K562 (cell line): ENCODE data around the gene DAB1. TPM values are rescaled to one million over a fixed set of nuclear protein-coding genes. Genes with fewer than 3 reads are reported as not detected.

Experiments
- ATAC-seq: fragments of 200-7000 bp; cut with Tn5 transposase; 3 replicates; pipeline ENCODE4 v1.9.1; 2020; ENCODE audit warnings: moderate library complexity
- BruUV-seq: library from RNA; stranded (reverse); fragments of 400-500 nt; replicated peaks from 2 replicates; lab custom pipeline; 2021; lab: Mats Ljungman, UMichigan
- CTCF ChIA-PET: fragments of 300-600 bp; formaldehyde crosslinking; extraction: SDS; loops from one replicate; lab custom pipeline; 2021; ENCODE audit warnings: low intra/inter-chr PET ratio; lab: Yijun Ruan, JAX
- POLR2A ChIA-PET: fragments of 300-600, 350-650 bp; sonication (Branson Sonifier 250); formaldehyde crosslinking; extraction: SDS; loops from one replicate; lab custom pipeline; 2021; ENCODE audit warnings: antibody characterized with exemption, inconsistent platforms; lab: Yijun Ruan, JAX
- DNase-seq, 4 experiments: peaks; one replicate each; pipeline versions ENCODE4 v3.0.0 to v3.0.0-alpha.2; 2011 to 2018; ENCODE audit warnings: low spot score in 3 of 4, mixed read lengths in 3 of 4; ENCODE audit errors: extremely low read depth in 1 of 4
- FAIRE-seq: peaks from 2 replicates; lab custom pipeline; 2011; peaks lifted over from hg19 to GRCh38; lab: Jason Lieb, UNC
- H2AFZ ChIP-seq: 2 replicates; pipeline ENCODE4 v1.6.0; 2011; ENCODE audit warnings: low read depth, low read length, control low read depth, inconsistent platforms
- H3K27ac ChIP-seq: fragments of 200-600 bp; 3 replicates; pipeline ENCODE4 v1.8.0; 2011; ENCODE audit warnings: low read depth, mild to moderate bottlenecking, control low read depth, inconsistent platforms, low read length, moderate library complexity, mixed read lengths; ENCODE audit errors: extremely low read depth
- H3K27me3 ChIP-seq, 2 experiments: fragments of 300-600 bp in 1 of 2; 2 replicates in 1 of 2; 3 replicates in 1 of 2; pipeline versions ENCODE4 v1.6.0 to v1.8.0; 2011; ENCODE audit warnings: inconsistent platforms in 2 of 2, low read length in 2 of 2, mild to moderate bottlenecking in 1 of 2, mixed read lengths in 1 of 2, moderate library complexity in 1 of 2; ENCODE audit not compliant: control insufficient read depth in 2 of 2, insufficient read depth in 2 of 2
- H3K36me3 ChIP-seq: fragments of 300-600 bp; 3 replicates; pipeline ENCODE4 v1.8.0; 2011; ENCODE audit warnings: mild to moderate bottlenecking, low read length, inconsistent platforms; ENCODE audit not compliant: control insufficient read depth, insufficient read depth
- H3K4me1 ChIP-seq, 2 experiments: fragments of 200-600 bp in 1 of 2; replicated peaks in 1 of 2; 2 replicates in 1 of 2; 3 replicates in 1 of 2; pipeline versions ENCODE4 v1.5.1 to v1.8.0; 2011; ENCODE audit warnings: inconsistent platforms in 2 of 2, low read length in 2 of 2, mild to moderate bottlenecking in 1 of 2, mixed read lengths in 1 of 2, moderate library complexity in 1 of 2; ENCODE audit not compliant: control insufficient read depth in 2 of 2, insufficient read depth in 2 of 2
- H3K4me2 ChIP-seq: 2 replicates; pipeline ENCODE4 v1.6.1; 2011; ENCODE audit warnings: low read length, control low read depth, inconsistent platforms, mixed read lengths; ENCODE audit not compliant: insufficient read depth
- H3K4me3 ChIP-seq: fragments of 200-600 bp; sonication (generic), shearing (Covaris generic); 2 replicates; pipeline ENCODE4 v1.5.1; 2016; ENCODE audit warnings: control low read depth, inconsistent platforms
- H3K79me2 ChIP-seq: fragments of 200-600 bp; 3 replicates; pipeline ENCODE4 v1.8.0; 2011; ENCODE audit warnings: low read length, inconsistent platforms; ENCODE audit not compliant: control insufficient read depth, insufficient read depth
- H3K9ac ChIP-seq, 2 experiments: 2 replicates each; pipeline versions ENCODE4 v1.6.0 to v1.6.1; 2011; ENCODE audit warnings: low read depth in 2 of 2, low read length in 2 of 2, control low read depth in 1 of 2, inconsistent platforms in 1 of 2, mild to moderate bottlenecking in 1 of 2, mixed read lengths in 1 of 2; ENCODE audit not compliant: insufficient read depth in 1 of 2
- H3K9me1 ChIP-seq: one replicate; pipeline ENCODE4 v1.6.0; 2011; ENCODE audit warnings: inconsistent platforms, mild to moderate bottlenecking, low read length, moderate library complexity; ENCODE audit not compliant: control insufficient read depth, insufficient read depth
- H3K9me3 ChIP-seq: replicated peaks from 2 replicates; pipeline ENCODE4 v1.5.1; 2011; ENCODE audit warnings: low read depth, low read length, inconsistent platforms; ENCODE audit not compliant: control insufficient read depth, insufficient read depth
- H4K20me1 ChIP-seq: replicated peaks from 2 replicates; pipeline ENCODE4 v1.6.1; 2011; ENCODE audit warnings: low read length, inconsistent platforms, mixed read lengths; ENCODE audit not compliant: control insufficient read depth, insufficient read depth
- NEUROD1 ChIP-seq: fragments of 150-350 bp; IDR thresholded peaks from 2 replicates; pipeline ENCODE4 v1.6.1; 2014; ENCODE audit warnings: borderline replicate concordance, low read length, low read depth; ENCODE audit not compliant: partially characterized antibody
- PTBP1 ChIP-seq: fragments of 200-400 bp; formaldehyde crosslinking; IDR thresholded peaks from 2 replicates; pipeline ENCODE4 v1.6.1; 2017; ENCODE audit warnings: low read depth, low read length
- TAF7 ChIP-seq: fragments of 450-650 bp; IDR thresholded peaks from 2 replicates; pipeline ENCODE4 v1.6.1; 2016; ENCODE audit warnings: missing genetic modification characterization, missing compliant biosample characterization
- ZNF3 ChIP-seq: fragments of 250-450 bp; sonication (Bioruptor Pico); IDR thresholded peaks from 2 replicates; pipeline ENCODE4 v1.5.0; 2021; ENCODE audit warnings: mild to moderate bottlenecking, moderate library complexity
- ZNF445 ChIP-seq: fragments of 250-450 bp; sonication (Bioruptor Pico); IDR thresholded peaks from 2 replicates; pipeline ENCODE4 v1.4.0; 2020; ENCODE audit warnings: low read depth, mild to moderate bottlenecking, moderate library complexity
- ZNF507 ChIP-seq: conservative IDR thresholded peaks from 2 replicates; pipeline ENCODE4 v1.6.1; 2017; ENCODE audit warnings: missing genetic modification characterization, missing compliant biosample characterization
- WGBS: fragments of 100-300 bp; shearing (Covaris generic); methylation state at CpG from one replicate; pipeline ENCODE4 v1.1.6; 2016; ENCODE audit warnings: low coverage, mixed read lengths; ENCODE audit not compliant: insufficient coverage; ENCODE audit errors: missing lambda C conversion rate; 5-methylcytosine and 5-hydroxymethylcytosine counted together
- in situ Hi-C: fragments of 300-500 bp; cut with MboI; formaldehyde crosslinking; loops from 4 replicates; pipeline ENCODE4 v1.15.0; 2018; ENCODE audit warnings: inconsistent platforms, mixed read lengths
- intact Hi-C: fragments of 100-400 bp; cut with micrococcal nuclease; formaldehyde crosslinking; loops from 2 replicates; pipeline ENCODE4 v1.14.2; 2022
- polyA plus RNA-seq, 8 experiments: library from polyadenylated mRNA; depleted of rRNA in 4 of 8; stranded (reverse) in 5 of 8; unstranded in 3 of 8; fragments of >200 nt; fragmentation: Nextera tagmentation in 2 of 8; fragmentation: Illumina TruSeq in 1 of 8; extraction: Ambion mirVana in 2 of 8; extraction: Trizol in 1 of 8; gene quantifications; 2 replicates each; pipeline versions ENCODE4 v1.2.1 to v1.2.3, GENCODE V29; 2011 to 2014; ENCODE audit warnings: inconsistent platforms in 1 of 8, missing spikeins in 1 of 8
- total RNA-seq, 7 experiments: library from RNA; depleted of rRNA in 6 of 7; stranded (reverse); fragments of >200 nt in 6 of 7; fragmentation: Illumina TruSeq in 2 of 7; extraction: Trizol in 2 of 7; gene quantifications; 2 replicates each; pipeline versions ENCODE4 v1.2.1 to v1.2.3, GENCODE V29; 2011 to 2021; ENCODE audit warnings: low replicate concordance in 1 of 7
- TF ChIP-seq, protein P1 (sequence below): sonication (generic); formaldehyde crosslinking; IDR thresholded peaks from 2 replicates; pipeline ENCODE4 v1.8.0; 2023; ENCODE audit warnings: mild to moderate bottlenecking, missing genetic modification reagents

Gene DAB1
- total and polyA plus RNA-seq, 9 of the 15 experiments (the other 6 are each of a cell fraction or from before 2014, with no cell fraction given) = not detected

DNA sequence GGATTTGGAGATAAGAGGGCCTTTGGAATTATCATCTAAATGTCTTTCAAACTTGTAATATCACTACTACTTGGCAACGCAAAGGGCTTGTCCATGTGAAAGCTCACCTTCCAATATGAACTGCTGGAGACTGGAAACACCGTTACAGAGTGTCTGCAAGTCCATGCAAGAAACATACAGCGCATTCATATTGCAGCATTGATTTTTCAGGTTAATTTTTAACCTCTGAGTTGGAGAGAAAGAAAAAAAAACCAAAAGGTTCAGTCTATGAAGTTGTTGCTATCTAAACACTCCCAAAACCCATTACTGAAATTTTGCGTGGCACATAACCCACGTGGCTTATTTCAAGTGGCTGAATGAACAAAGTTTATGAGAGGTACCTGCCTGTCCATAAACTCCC lies 23.8 kb downstream of the DAB1 start (continued):
- TF ChIP-seq, protein P1, sequence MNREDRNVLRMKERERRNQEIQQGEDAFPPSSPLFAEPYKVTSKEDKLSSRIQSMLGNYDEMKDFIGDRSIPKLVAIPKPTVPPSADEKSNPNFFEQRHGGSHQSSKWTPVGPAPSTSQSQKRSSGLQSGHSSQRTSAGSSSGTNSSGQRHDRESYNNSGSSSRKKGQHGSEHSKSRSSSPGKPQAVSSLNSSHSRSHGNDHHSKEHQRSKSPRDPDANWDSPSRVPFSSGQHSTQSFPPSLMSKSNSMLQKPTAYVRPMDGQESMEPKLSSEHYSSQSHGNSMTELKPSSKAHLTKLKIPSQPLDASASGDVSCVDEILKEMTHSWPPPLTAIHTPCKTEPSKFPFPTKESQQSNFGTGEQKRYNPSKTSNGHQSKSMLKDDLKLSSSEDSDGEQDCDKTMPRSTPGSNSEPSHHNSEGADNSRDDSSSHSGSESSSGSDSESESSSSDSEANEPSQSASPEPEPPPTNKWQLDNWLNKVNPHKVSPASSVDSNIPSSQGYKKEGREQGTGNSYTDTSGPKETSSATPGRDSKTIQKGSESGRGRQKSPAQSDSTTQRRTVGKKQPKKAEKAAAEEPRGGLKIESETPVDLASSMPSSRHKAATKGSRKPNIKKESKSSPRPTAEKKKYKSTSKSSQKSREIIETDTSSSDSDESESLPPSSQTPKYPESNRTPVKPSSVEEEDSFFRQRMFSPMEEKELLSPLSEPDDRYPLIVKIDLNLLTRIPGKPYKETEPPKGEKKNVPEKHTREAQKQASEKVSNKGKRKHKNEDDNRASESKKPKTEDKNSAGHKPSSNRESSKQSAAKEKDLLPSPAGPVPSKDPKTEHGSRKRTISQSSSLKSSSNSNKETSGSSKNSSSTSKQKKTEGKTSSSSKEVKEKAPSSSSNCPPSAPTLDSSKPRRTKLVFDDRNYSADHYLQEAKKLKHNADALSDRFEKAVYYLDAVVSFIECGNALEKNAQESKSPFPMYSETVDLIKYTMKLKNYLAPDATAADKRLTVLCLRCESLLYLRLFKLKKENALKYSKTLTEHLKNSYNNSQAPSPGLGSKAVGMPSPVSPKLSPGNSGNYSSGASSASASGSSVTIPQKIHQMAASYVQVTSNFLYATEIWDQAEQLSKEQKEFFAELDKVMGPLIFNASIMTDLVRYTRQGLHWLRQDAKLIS = no peak

DNA sequence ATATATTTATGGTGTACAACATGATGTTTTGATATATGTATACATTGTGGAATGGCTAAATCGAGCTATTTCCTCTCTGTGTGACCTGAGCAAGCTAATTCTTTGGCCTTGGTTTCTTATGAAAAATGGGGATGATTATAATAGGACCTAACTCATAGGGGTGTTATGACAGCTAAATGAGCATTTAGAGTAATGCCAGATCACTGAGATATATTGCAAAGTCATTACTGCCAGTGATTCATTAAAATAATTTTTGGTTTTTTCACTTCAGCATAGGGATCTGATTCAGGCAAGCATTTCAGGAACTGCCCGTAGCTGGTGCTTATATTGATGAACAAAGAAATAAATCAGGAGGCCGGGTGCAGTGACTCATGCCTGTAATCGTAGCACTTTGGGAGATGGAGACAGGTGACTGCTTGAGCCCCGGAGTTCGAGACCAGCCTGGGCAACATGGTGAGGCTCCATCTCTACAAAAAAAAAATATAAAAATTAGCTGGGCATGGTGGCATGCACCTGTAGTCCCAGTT lies 30.7 kb downstream of the DAB1 start:
- Histone ChIP-seq H2AFZ (no peak overlapping the region), H3K4me1 (no peaks in the 10 kb centered on the region), H4K20me1 (no peaks in the 10 kb centered on the region), H3K4me3 (no peak overlapping the region), H3K9me3 (no peaks in the 10 kb centered on the region), H3K36me3 (no peaks in the 10 kb centered on the region), H3K9me1 (no peaks in the 10 kb centered on the region), H3K27ac (no peak overlapping the region), H3K4me2 (no peak overlapping the region), H3K79me2 (no peaks in the 10 kb centered on the region), H3K27me3 (no peaks in the 10 kb centered on the region; a peak in 2 of 5 replicates), H3K9ac (no peak overlapping the region)
- BruUV-seq = no TSS peak
- in situ Hi-C loops = no loop called here
- ATAC-seq (no peak), DNase-seq (no peak), FAIRE-seq (no peak)
- WGBS = 0% methylated on average over 6 of the region's 6 CpGs
- TF ChIP-seq ZNF3 (CRISPR knock-in tag) (no peak), ZNF507 (no peak), PTBP1 (no peak), ZNF445 (CRISPR knock-in tag) (no peak), NEUROD1 (no peak), TAF7 (tag) (no peak)
- intact Hi-C loops = no loop called here
- CTCF ChIA-PET = no interaction called here
- POLR2A ChIA-PET = interaction anchor here (1.7 kb wide), 1 partner anchor 11 kb away, joined by 6 read pairs; no protein-coding TSS in a partner anchor
